Measurements from ENCODE around the gene CD109.

DNA sequence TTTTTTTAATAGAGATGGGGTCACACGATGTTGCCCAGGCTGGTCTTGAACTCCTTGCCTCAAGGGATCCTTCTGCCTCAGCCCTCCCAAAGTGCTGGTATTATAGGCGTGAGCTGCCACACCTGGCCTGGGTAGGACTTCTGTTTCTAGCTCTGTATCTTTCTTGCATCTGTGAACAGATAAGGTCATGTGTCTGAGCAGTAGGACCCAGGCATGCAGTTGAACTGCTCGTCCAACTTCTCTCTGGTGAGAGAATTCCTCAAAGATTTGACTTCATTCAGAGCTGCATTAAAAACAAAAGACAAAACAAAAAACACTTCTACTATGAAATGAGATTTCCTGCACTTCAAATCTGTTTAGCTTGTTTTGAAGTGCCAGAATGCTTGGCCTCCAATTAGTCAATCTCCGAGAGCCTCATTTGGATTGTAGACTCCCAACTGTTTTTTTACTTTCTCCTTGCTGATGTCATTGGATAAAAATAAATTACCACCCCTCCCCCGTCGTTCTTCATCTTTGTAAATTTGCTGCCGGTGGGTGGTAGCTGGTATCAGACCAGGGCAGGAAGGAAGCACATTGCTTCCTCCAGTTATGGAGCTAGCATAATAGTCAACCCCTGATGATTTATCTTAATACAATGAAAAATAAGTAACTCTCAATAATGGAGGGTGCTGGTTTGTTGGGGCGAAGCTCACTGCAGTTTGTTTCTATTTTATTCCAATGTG, 17.6 kb downstream of the CD109 start:
- TF ChIP-seq, protein P1, sequence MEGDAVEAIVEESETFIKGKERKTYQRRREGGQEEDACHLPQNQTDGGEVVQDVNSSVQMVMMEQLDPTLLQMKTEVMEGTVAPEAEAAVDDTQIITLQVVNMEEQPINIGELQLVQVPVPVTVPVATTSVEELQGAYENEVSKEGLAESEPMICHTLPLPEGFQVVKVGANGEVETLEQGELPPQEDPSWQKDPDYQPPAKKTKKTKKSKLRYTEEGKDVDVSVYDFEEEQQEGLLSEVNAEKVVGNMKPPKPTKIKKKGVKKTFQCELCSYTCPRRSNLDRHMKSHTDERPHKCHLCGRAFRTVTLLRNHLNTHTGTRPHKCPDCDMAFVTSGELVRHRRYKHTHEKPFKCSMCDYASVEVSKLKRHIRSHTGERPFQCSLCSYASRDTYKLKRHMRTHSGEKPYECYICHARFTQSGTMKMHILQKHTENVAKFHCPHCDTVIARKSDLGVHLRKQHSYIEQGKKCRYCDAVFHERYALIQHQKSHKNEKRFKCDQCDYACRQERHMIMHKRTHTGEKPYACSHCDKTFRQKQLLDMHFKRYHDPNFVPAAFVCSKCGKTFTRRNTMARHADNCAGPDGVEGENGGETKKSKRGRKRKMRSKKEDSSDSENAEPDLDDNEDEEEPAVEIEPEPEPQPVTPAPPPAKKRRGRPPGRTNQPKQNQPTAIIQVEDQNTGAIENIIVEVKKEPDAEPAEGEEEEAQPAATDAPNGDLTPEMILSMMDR (IDR thresholded peaks at IDR 0.05) = no peak
- TF ChIP-seq POLR2A (IDR thresholded peaks at IDR 0.05) = no peak
